HG02759 (cell line): ENCODE data around the gene UNC93B1.
"Not testable (repeated sequence)": the region's sequence is repeated elsewhere in the genome, so short reads cannot be mapped to it uniquely, and the experiment has no call there.

Source experiments
- ATAC-seq: cut with Tn5 transposase; IDR thresholded peaks from one replicate; pipeline ENCODE4 v1.9.1; 2021; ENCODE audit warnings: mild to moderate bottlenecking, moderate library complexity; ENCODE audit not compliant: unreplicated experiment

Gene UNC93B1

GRCh38 chr11:67994387-67994786, 9.5 kb downstream of the UNC93B1 start:
- ATAC-seq, result not testable (repeated sequence)

GRCh38 chr11:67993821-67994220, 10.1 kb downstream of the UNC93B1 start:
- not testable (repeated sequence) for ATAC-seq

- ATAC-seq, result not testable (repeated sequence)
Measured at GRCh38 chr11:67991347-67992121, 12.4 kb downstream of the UNC93B1 start.

GRCh38 chr11:67990546-67991346, 13.2 kb downstream of the UNC93B1 start:
- not testable (repeated sequence) for ATAC-seq

GRCh38 chr11:67985302-67985701, 18.6 kb downstream of the UNC93B1 start:
- ATAC-seq, result not testable (repeated sequence)

- ATAC-seq, result no peak
Measured at GRCh38 chr11:67983951-67984350, 19.9 kb downstream of the UNC93B1 start.

GRCh38 chr11:67982255-67982857, 21.5 kb downstream of the UNC93B1 start:
- not testable (repeated sequence) for ATAC-seq

GRCh38 chr11:67981226-67981625, 22.7 kb downstream of the UNC93B1 start:
- not testable (repeated sequence) for ATAC-seq

GRCh38 chr11:67978766-67979418, 25.0 kb downstream of the UNC93B1 start:
- ATAC-seq, result not testable (repeated sequence)

- not testable (repeated sequence) for ATAC-seq
Measured at GRCh38 chr11:67974746-67975145, 29.2 kb downstream of the UNC93B1 start.

GRCh38 chr11:67965830-67966348, 38.0 kb downstream of the UNC93B1 start:
- ATAC-seq, result not testable (repeated sequence)

- not testable (repeated sequence) for ATAC-seq
Measured at GRCh38 chr11:67964746-67965145, 39.2 kb downstream of the UNC93B1 start.

- ATAC-seq, result not testable (repeated sequence)
Measured at GRCh38 chr11:67963879-67964278, 40.0 kb downstream of the UNC93B1 start.

GRCh38 chr11:67963217-67963616, 40.7 kb downstream of the UNC93B1 start:
- not testable (repeated sequence) for ATAC-seq

GRCh38 chr11:67956236-67956635, 47.7 kb downstream of the UNC93B1 start:
- not testable (repeated sequence) for ATAC-seq

- not testable (repeated sequence) for ATAC-seq
Measured at GRCh38 chr11:67955461-67956007, 48.4 kb downstream of the UNC93B1 start.

- ATAC-seq, result not testable (repeated sequence)
Measured at GRCh38 chr11:67954971-67955370, 48.9 kb downstream of the UNC93B1 start.

- ATAC-seq, result not testable (repeated sequence)
Measured at GRCh38 chr11:67954251-67954650, 49.6 kb downstream of the UNC93B1 start.

- not testable (repeated sequence) for ATAC-seq
Measured at GRCh38 chr11:67950705-67951104, 53.2 kb downstream of the UNC93B1 start.

GRCh38 chr11:67947785-67948184, 56.1 kb downstream of the UNC93B1 start:
- ATAC-seq, result not testable (repeated sequence)
